ENCODE data around the gene SOX8. TPM values are rescaled to one million over a fixed set of nuclear protein-coding genes. Genes with fewer than 3 reads are reported as not detected.
A peak's percentile ranks its signal among the peaks of the same experiment; 100 is the strongest.
"Not testable (repeated sequence)": the region's sequence is repeated elsewhere in the genome, so short reads cannot be mapped to it uniquely, and the experiment has no call there.

Gene SOX8
- total RNA-seq, 1 experiment from 2014 or later, result not detected

DNA sequence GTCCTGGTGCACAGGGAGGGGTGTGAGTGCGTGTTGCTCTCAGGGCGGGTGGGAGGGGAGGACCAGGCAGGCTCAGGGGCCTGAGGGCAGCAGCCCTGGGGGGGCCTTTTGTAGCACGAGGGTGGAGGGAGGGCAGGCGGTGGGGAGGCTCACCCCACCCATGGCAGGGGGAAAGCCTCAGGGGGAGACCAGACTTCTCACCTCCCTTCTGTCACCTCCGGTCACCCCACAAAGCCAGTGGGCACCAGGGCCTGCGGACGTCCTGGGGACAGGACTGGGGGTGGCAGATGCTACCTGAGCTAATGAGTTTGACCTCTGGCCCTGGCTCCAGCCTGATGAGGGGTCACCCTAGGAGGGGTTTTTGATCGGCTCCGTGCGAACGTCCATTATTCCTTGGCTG lies 39.0 kb downstream of the SOX8 start:
- H3K9ac ChIP-seq (ENCODE audit: low read length), result no peak overlapping the region
- no peaks in the 10 kb centered on the region for H4K20me1 ChIP-seq (ENCODE audit: insufficient read depth, low read depth, low read length)
- H3K27me3 ChIP-seq (ENCODE audit: low read length), result no peaks in the 10 kb centered on the region
- no peaks in the 10 kb centered on the region for H3K36me3 ChIP-seq (ENCODE audit: insufficient read depth, low read length)
- no peak overlapping the region for H2AFZ ChIP-seq (ENCODE audit: low read length)
- no peak overlapping the region for H3K27ac ChIP-seq (ENCODE audit: low read length)
- H3K4me3 ChIP-seq (ENCODE audit: low read length), result no peak overlapping the region
- H3K9me2 ChIP-seq (replicated peaks; ENCODE audit: insufficient read depth, low read length), result no peaks in the 10 kb centered on the region
- H3K9me3 ChIP-seq (ENCODE audit: low read length), result no peaks in the 10 kb centered on the region
- no peak for DNase-seq
- no peak overlapping the region for H3K4me2 ChIP-seq (ENCODE audit: low read depth, low read length, poor library complexity, severe bottlenecking)
- H3K79me2 ChIP-seq (ENCODE audit: low read length), result no peaks in the 10 kb centered on the region
- H3K4me1 ChIP-seq (ENCODE audit: low read length), result no peaks in the 10 kb centered on the region

DNA sequence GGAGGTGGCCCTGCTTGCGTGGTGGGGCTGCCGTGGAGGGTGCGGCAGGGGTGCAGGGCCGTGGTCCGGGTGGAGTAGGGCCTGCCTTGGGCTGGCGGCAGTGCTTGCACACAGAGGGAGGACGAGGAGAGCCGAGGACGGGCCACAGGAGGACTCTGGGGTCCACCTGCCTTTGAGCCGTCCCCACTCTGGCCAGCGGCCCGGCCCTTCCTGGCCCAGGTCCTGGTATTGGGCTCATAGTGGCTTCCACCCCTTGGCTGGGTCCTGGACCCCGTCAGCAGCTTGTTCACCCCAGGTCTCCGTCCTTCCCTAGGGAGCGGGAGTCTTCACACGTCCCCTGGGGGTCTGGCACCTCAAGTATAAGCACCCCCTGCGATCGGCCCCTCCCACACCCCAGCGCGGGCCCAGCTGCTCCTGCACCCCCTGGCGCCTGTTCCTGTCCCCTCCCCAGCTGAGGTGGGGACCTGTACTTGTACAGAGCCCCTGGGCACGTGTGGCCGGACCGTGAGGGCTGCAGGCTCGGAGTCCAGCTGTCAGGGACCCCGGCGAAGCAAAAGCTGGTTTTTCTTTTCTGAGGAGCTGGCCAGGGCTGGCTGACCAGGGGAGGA lies 40.1 kb downstream of the SOX8 start:
- H3K9ac ChIP-seq (ENCODE audit: low read length), result no peak overlapping the region
- H2AFZ ChIP-seq (ENCODE audit: low read length), result no peak overlapping the region
- H3K4me1 ChIP-seq (ENCODE audit: low read length), result no peaks in the 10 kb centered on the region
- no peaks in the 10 kb centered on the region for H3K36me3 ChIP-seq (ENCODE audit: insufficient read depth, low read length)
- H3K9me3 ChIP-seq (ENCODE audit: low read length), result no peaks in the 10 kb centered on the region
- no peak overlapping the region for H3K4me3 ChIP-seq (ENCODE audit: low read length)
- DNase-seq, result no peak
- no peaks in the 10 kb centered on the region for H4K20me1 ChIP-seq (ENCODE audit: insufficient read depth, low read depth, low read length)
- no peaks in the 10 kb centered on the region for H3K27me3 ChIP-seq (ENCODE audit: low read length)
- no peaks in the 10 kb centered on the region for H3K9me2 ChIP-seq (replicated peaks; ENCODE audit: insufficient read depth, low read length)
- no peak overlapping the region for H3K4me2 ChIP-seq (ENCODE audit: low read depth, low read length, poor library complexity, severe bottlenecking)
- H3K27ac ChIP-seq (ENCODE audit: low read length), result no peak overlapping the region
- H3K79me2 ChIP-seq (ENCODE audit: low read length), result no peaks in the 10 kb centered on the region

- Histone ChIP-seq H4K20me1 (ENCODE audit: insufficient read depth, low read depth, low read length) (no peaks in the 10 kb centered on the region), H3K27me3 (ENCODE audit: low read length) (no peaks in the 10 kb centered on the region), H3K4me2 (ENCODE audit: low read depth, low read length, poor library complexity, severe bottlenecking) (no peak overlapping the region), H3K4me1 (ENCODE audit: low read length) (no peaks in the 10 kb centered on the region), H3K9ac (ENCODE audit: low read length) (no peak overlapping the region), H3K27ac (ENCODE audit: low read length) (no peak overlapping the region), H3K36me3 (ENCODE audit: insufficient read depth, low read length) (no peaks in the 10 kb centered on the region), H3K4me3 (ENCODE audit: low read length) (no peak overlapping the region), H3K79me2 (ENCODE audit: low read length) (no peaks in the 10 kb centered on the region), H2AFZ (ENCODE audit: low read length) (no peak overlapping the region), H3K9me2 (replicated peaks; ENCODE audit: insufficient read depth, low read length) (no peaks in the 10 kb centered on the region), H3K9me3 (ENCODE audit: low read length) (no peaks in the 10 kb centered on the region)
- no peak for DNase-seq
Observed at GRCh38 chr16:1022466-1022865, 40.9 kb downstream of the SOX8 start.

GRCh38 chr16:1024138-1024537 lies 42.6 kb downstream of the SOX8 start:
- Histone ChIP-seq H3K79me2 (ENCODE audit: low read length) (no peaks in the 10 kb centered on the region), H3K27ac (ENCODE audit: low read length) (no peak overlapping the region), H3K27me3 (ENCODE audit: low read length) (no peaks in the 10 kb centered on the region), H3K36me3 (ENCODE audit: insufficient read depth, low read length) (no peaks in the 10 kb centered on the region), H3K4me1 (ENCODE audit: low read length) (no peaks in the 10 kb centered on the region), H3K4me3 (ENCODE audit: low read length) (no peak overlapping the region), H3K9me3 (ENCODE audit: low read length) (no peaks in the 10 kb centered on the region), H3K9ac (ENCODE audit: low read length) (no peak overlapping the region), H4K20me1 (ENCODE audit: insufficient read depth, low read depth, low read length) (no peaks in the 10 kb centered on the region), H3K4me2 (ENCODE audit: low read depth, low read length, poor library complexity, severe bottlenecking) (no peak overlapping the region), H3K9me2 (replicated peaks; ENCODE audit: insufficient read depth, low read length) (no peaks in the 10 kb centered on the region), H2AFZ (ENCODE audit: low read length) (no peak overlapping the region)
- no peak for DNase-seq

GRCh38 chr16:1025183-1025809 lies 43.7 kb downstream of the SOX8 start:
- H3K9me2 ChIP-seq (replicated peaks; ENCODE audit: insufficient read depth, low read length); H3K9ac ChIP-seq (ENCODE audit: low read length); H3K27me3 ChIP-seq (ENCODE audit: low read length); H3K9me3 ChIP-seq (ENCODE audit: low read length); H3K4me2 ChIP-seq (ENCODE audit: low read depth, low read length, poor library complexity, severe bottlenecking); H3K27ac ChIP-seq (ENCODE audit: low read length); H4K20me1 ChIP-seq (ENCODE audit: insufficient read depth, low read depth, low read length); H3K79me2 ChIP-seq (ENCODE audit: low read length); H3K4me1 ChIP-seq (ENCODE audit: low read length); H3K36me3 ChIP-seq (ENCODE audit: insufficient read depth, low read length); H3K4me3 ChIP-seq (ENCODE audit: low read length); H2AFZ ChIP-seq (ENCODE audit: low read length): not testable (repeated sequence)
- DNase-seq, result peak; percentile 47

DNA sequence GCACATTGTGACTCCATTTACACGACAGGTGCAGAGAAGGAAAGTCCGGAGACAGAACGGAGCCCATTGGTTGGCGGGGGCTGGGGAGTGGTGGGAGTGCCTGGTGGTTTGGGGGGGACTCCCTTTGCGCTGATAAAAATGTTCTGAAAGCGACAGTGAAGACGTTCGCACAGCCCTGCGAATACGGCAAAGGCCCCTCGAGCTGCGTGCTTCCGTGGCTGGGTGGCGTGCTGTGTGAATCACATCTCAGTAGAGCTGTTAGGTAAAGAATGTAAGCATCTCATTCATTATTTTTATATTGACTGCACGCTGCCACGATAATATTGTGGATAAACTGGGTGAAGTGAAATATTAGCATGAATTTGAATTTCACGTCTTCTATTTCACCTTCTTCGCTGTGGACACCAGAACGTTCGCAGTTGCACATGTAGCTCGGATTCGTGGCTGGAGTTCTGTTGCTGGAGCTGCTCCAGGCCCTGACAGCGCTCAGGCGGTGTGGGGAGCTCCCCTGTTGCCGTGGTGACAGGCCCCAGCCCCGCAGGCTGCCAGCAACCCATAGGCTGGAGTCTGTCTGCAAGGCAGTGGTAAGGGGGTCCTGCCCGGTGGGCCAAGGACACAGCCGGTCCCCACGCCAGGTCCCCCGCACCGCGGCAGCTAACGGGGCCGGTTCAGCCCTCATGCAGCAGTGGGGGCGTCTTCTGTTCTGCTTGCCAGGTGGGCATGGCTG lies 44.6 kb downstream of the SOX8 start:
- Histone ChIP-seq H3K9ac (ENCODE audit: low read length) (no peak overlapping the region), H3K36me3 (ENCODE audit: insufficient read depth, low read length) (no peaks in the 10 kb centered on the region), H3K27ac (ENCODE audit: low read length) (no peak overlapping the region)

DNA sequence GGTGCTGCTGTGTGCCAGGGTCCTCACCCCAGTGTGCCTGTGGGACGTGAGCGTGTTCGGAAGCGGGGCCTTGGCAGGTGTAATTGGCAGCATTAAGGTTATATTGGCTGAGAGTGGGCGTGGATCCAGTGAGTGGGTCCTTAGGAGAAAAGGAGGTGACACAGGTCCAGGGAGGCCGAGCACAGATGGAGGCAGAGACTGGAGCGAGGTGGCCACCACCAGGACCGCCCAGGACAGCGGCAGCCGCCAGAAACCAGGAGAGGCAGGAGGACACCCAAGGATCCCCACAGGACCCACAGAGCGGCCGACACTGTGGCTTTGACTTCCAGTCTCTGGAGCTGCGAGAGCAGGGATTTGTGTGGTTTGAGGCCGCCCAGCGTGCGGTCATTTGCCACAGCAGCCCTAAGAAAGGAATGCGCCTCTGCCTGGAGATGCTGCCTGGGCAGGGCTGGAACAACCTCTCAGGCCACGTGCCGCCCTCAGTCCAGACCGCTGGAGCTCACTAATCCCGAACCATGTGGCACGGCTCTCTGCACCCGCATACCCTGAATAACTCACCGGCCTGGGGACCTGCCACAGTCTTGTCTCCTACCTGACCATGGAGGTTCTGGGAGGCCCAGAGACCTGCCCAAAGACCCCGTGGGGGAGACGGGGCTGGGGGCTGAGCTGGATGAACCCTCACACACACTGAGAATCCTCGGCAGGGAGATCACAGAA lies 45.4 kb downstream of the SOX8 start:
- H3K36me3 ChIP-seq (ENCODE audit: insufficient read depth, low read length), result no peaks in the 10 kb centered on the region
- no peaks in the 10 kb centered on the region for H3K27me3 ChIP-seq (ENCODE audit: low read length)
- H2AFZ ChIP-seq (ENCODE audit: low read length), result no peak overlapping the region
- H3K4me1 ChIP-seq (ENCODE audit: low read length), result no peaks in the 10 kb centered on the region
- H3K9ac ChIP-seq (ENCODE audit: low read length), result no peak overlapping the region
- H4K20me1 ChIP-seq (ENCODE audit: insufficient read depth, low read depth, low read length), result no peaks in the 10 kb centered on the region
- no peaks in the 10 kb centered on the region for H3K9me3 ChIP-seq (ENCODE audit: low read length)
- H3K9me2 ChIP-seq (replicated peaks; ENCODE audit: insufficient read depth, low read length), result no peaks in the 10 kb centered on the region
- H3K4me2 ChIP-seq (ENCODE audit: low read depth, low read length, poor library complexity, severe bottlenecking), result no peak overlapping the region
- H3K27ac ChIP-seq (ENCODE audit: low read length), result no peak overlapping the region
- no peak for DNase-seq
- H3K4me3 ChIP-seq (ENCODE audit: low read length), result no peak overlapping the region
- no peaks in the 10 kb centered on the region for H3K79me2 ChIP-seq (ENCODE audit: low read length)

More for the DNA sequence above, 44.6 kb downstream of the SOX8 start:
- no peaks in the 10 kb centered on the region for H3K9me2 ChIP-seq (replicated peaks; ENCODE audit: insufficient read depth, low read length)
- no peak for DNase-seq
- no peak overlapping the region for H3K4me2 ChIP-seq (ENCODE audit: low read depth, low read length, poor library complexity, severe bottlenecking)
- no peaks in the 10 kb centered on the region for H3K4me1 ChIP-seq (ENCODE audit: low read length)
- no peak overlapping the region for H2AFZ ChIP-seq (ENCODE audit: low read length)
- H3K79me2 ChIP-seq (ENCODE audit: low read length), result no peaks in the 10 kb centered on the region
- H4K20me1 ChIP-seq (ENCODE audit: insufficient read depth, low read depth, low read length), result no peaks in the 10 kb centered on the region
- H3K27me3 ChIP-seq (ENCODE audit: low read length), result no peaks in the 10 kb centered on the region
- H3K9me3 ChIP-seq (ENCODE audit: low read length), result no peaks in the 10 kb centered on the region
- no peak overlapping the region for H3K4me3 ChIP-seq (ENCODE audit: low read length)

DNA sequence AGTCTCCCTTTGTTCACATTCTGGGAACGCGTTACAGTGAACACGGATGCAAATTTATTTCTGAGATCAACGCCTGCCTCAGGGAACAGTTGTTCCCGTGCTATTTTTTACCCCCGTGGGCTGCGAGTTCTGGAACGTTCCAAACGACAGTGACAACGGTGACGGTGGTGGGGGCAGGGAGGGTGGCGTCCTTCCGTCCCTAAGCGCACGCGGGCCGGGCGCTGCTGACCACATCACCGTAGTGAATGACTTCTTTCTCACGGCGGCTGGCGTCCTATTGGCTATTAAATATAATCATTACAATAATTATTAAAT lies 45.9 kb downstream of the SOX8 start:
- no peak overlapping the region for H3K27ac ChIP-seq (ENCODE audit: low read length)
- H3K4me1 ChIP-seq (ENCODE audit: low read length), result no peaks in the 10 kb centered on the region
- H3K36me3 ChIP-seq (ENCODE audit: insufficient read depth, low read length), result no peaks in the 10 kb centered on the region
- no peak overlapping the region for H2AFZ ChIP-seq (ENCODE audit: low read length)
- no peaks in the 10 kb centered on the region for H4K20me1 ChIP-seq (ENCODE audit: insufficient read depth, low read depth, low read length)
- H3K4me2 ChIP-seq (ENCODE audit: low read depth, low read length, poor library complexity, severe bottlenecking), result no peak overlapping the region
- no peaks in the 10 kb centered on the region for H3K9me2 ChIP-seq (replicated peaks; ENCODE audit: insufficient read depth, low read length)
- H3K9me3 ChIP-seq (ENCODE audit: low read length), result no peaks in the 10 kb centered on the region
- no peak overlapping the region for H3K4me3 ChIP-seq (ENCODE audit: low read length)
- DNase-seq, result no peak
- H3K79me2 ChIP-seq (ENCODE audit: low read length), result no peaks in the 10 kb centered on the region
- no peak overlapping the region for H3K9ac ChIP-seq (ENCODE audit: low read length)
- H3K27me3 ChIP-seq (ENCODE audit: low read length), result no peaks in the 10 kb centered on the region

All from Karpas-422 (cell line).